ENCODE data around the gene PLEKHA1.

DNA sequence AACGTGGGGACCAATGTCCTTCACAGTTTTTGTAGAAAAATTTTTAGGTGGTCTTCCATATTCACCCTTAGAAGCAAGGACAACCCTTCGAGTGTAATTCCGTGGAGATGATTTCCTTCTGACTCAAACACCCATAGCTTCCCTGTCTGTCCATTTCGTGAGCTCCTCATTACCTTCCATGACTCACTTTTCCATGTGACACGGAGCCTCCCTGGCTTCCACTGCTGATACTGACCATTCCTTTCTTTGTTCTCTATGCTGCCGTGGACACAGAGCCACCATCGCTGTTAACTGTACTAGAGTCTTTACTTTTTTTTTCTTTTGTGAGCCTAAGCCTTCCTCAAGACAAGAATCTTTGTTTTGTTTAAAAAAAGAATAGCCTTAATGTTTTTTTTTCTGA is 67.5 kb downstream of the PLEKHA1 start:
- TF ChIP-seq, protein P1, sequence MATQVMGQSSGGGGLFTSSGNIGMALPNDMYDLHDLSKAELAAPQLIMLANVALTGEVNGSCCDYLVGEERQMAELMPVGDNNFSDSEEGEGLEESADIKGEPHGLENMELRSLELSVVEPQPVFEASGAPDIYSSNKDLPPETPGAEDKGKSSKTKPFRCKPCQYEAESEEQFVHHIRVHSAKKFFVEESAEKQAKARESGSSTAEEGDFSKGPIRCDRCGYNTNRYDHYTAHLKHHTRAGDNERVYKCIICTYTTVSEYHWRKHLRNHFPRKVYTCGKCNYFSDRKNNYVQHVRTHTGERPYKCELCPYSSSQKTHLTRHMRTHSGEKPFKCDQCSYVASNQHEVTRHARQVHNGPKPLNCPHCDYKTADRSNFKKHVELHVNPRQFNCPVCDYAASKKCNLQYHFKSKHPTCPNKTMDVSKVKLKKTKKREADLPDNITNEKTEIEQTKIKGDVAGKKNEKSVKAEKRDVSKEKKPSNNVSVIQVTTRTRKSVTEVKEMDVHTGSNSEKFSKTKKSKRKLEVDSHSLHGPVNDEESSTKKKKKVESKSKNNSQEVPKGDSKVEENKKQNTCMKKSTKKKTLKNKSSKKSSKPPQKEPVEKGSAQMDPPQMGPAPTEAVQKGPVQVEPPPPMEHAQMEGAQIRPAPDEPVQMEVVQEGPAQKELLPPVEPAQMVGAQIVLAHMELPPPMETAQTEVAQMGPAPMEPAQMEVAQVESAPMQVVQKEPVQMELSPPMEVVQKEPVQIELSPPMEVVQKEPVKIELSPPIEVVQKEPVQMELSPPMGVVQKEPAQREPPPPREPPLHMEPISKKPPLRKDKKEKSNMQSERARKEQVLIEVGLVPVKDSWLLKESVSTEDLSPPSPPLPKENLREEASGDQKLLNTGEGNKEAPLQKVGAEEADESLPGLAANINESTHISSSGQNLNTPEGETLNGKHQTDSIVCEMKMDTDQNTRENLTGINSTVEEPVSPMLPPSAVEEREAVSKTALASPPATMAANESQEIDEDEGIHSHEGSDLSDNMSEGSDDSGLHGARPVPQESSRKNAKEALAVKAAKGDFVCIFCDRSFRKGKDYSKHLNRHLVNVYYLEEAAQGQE (IDR thresholded peaks at IDR 0.05; ENCODE audit: insufficient read depth in 1 of 2, low read depth in 2 of 2, low read length in 2 of 2) = no peak
- no peak for TF ChIP-seq TAF1 (IDR thresholded peaks at IDR 0.05; ENCODE audit: borderline replicate concordance, insufficient read depth, low read length)
- TF ChIP-seq POLR2AphosphoS5 (IDR thresholded peaks at IDR 0.05; ENCODE audit: low read depth, low read length) = no peak

Data from PFSK-1 (cell line).